HepG2 (cell line): Measurements from ENCODE around the gene SLCO4A1. TPM values are rescaled to one million over a fixed set of nuclear protein-coding genes. Genes with fewer than 3 reads are reported as not detected.

Source experiments
- ATAC-seq: fragments of 200-7000 bp; cut with Tn5 transposase; 3 replicates; pipeline ENCODE4 v1.9.1; 2020; ENCODE audit warnings: mild to moderate bottlenecking, moderate library complexity
- BruUV-seq: library from RNA; stranded (reverse); fragments of 400-500 nt; replicated peaks from 2 replicates; lab custom pipeline; 2021; lab: Mats Ljungman, UMichigan
- CTCF ChIA-PET: fragments of 300-600 bp; formaldehyde crosslinking; extraction: SDS; loops from one replicate; lab custom pipeline; 2021; ENCODE audit warnings: low total read pairs, inconsistent platforms, low intra/inter-chr PET ratio; lab: Yijun Ruan, JAX
- POLR2A ChIA-PET: fragments of 350-600 bp; sonication (Branson Sonifier 250); formaldehyde crosslinking; loops from one replicate; lab custom pipeline; 2020; ENCODE audit warnings: antibody characterized with exemption, inconsistent platforms; lab: Yijun Ruan, JAX
- DNase-seq: peaks from one replicate; pipeline ENCODE4 v3.0.0-alpha.2; 2015; ENCODE audit warnings: low spot score
- FAIRE-seq: peaks from 3 replicates; lab custom pipeline; 2011; peaks lifted over from hg19 to GRCh38; lab: Jason Lieb, UNC
- H2AFZ ChIP-seq: one replicate; pipeline ENCODE4 v1.6.1; 2011; ENCODE audit warnings: low read length, inconsistent platforms
- H3K27ac ChIP-seq: fragments of 300-600 bp; 3 replicates; pipeline ENCODE4 v1.8.0; 2011; ENCODE audit warnings: mixed run types, mild to moderate bottlenecking, mixed read lengths, low read length, inconsistent platforms; ENCODE audit not compliant: insufficient read depth; ENCODE audit errors: extremely low read length
- H3K27me3 ChIP-seq, 2 experiments: fragments of 200-600 bp in 1 of 2; 2 replicates in 1 of 2; 3 replicates in 1 of 2; pipeline versions ENCODE4 v1.6.0 to v1.8.0; 2011; ENCODE audit warnings: low read length in 2 of 2, mild to moderate bottlenecking in 2 of 2, moderate library complexity in 2 of 2, inconsistent platforms in 1 of 2; ENCODE audit not compliant: insufficient read depth in 2 of 2, control insufficient read depth in 1 of 2
- H3K36me3 ChIP-seq, 2 experiments: fragments of 200-600 bp in 1 of 2; replicated peaks in 1 of 2; 2 replicates in 1 of 2; 3 replicates in 1 of 2; pipeline versions ENCODE4 v1.5.1 to v1.8.0; 2011; ENCODE audit warnings: low read length in 2 of 2, inconsistent platforms in 1 of 2; ENCODE audit not compliant: insufficient read depth in 2 of 2, control insufficient read depth in 1 of 2
- H3K4me1 ChIP-seq: 2 replicates; pipeline ENCODE4 v1.5.1; 2012; ENCODE audit warnings: low read length, inconsistent platforms; ENCODE audit not compliant: insufficient read depth
- H3K4me2 ChIP-seq: 2 replicates; pipeline ENCODE4 v1.6.0; 2011; ENCODE audit warnings: low read depth, low read length, inconsistent platforms
- H3K4me3 ChIP-seq, 3 experiments: fragments of 200-600 bp in 1 of 3; sonication (generic), shearing (Covaris generic) in 1 of 3; replicated peaks in 1 of 3; 2 replicates each; pipeline ENCODE4 v1.5.1; 2011 to 2016; ENCODE audit warnings: low read length in 3 of 3, inconsistent platforms in 2 of 3, low read depth in 2 of 3, mild to moderate bottlenecking in 2 of 3, control low read depth in 1 of 3, mixed read lengths in 1 of 3; ENCODE audit not compliant: insufficient read depth in 1 of 3
- H3K79me2 ChIP-seq: one replicate; pipeline ENCODE4 v1.6.1; 2011; ENCODE audit warnings: low read length, inconsistent platforms; ENCODE audit not compliant: insufficient read depth
- H3K9ac ChIP-seq: 2 replicates; pipeline ENCODE4 v1.6.0; 2011; ENCODE audit warnings: mild to moderate bottlenecking, low read depth, low read length, inconsistent platforms; ENCODE audit not compliant: insufficient read depth
- H3K9me3 ChIP-seq: 2 replicates; pipeline ENCODE4 v1.5.1; 2012; ENCODE audit warnings: mild to moderate bottlenecking, low read length
- H4K20me1 ChIP-seq: 2 replicates; pipeline ENCODE4 v1.6.0; 2011; ENCODE audit warnings: inconsistent platforms, mild to moderate bottlenecking, low read length, moderate library complexity; ENCODE audit not compliant: insufficient read depth
- CENPX ChIP-seq: sonication (generic); formaldehyde crosslinking; IDR thresholded peaks from 2 replicates; pipeline ENCODE4 v1.9.0; 2021; ENCODE audit warnings: mild to moderate bottlenecking, missing genetic modification reagents, moderate library complexity
- CREB3 ChIP-seq: sonication (generic); formaldehyde crosslinking; IDR thresholded peaks from 2 replicates; pipeline ENCODE4 v1.5.0; 2020; ENCODE audit warnings: missing genetic modification reagents
- CSRNP1 ChIP-seq: sonication (generic); formaldehyde crosslinking; IDR thresholded peaks from 2 replicates; pipeline ENCODE4 v1.8.1; 2023; ENCODE audit warnings: mild to moderate bottlenecking, missing genetic modification reagents
- NFATC3 ChIP-seq: sonication (generic); formaldehyde crosslinking; IDR thresholded peaks from 2 replicates; pipeline ENCODE4 v1.5.1; 2020; ENCODE audit warnings: mild to moderate bottlenecking, missing genetic modification reagents
- NR1H2 ChIP-seq: sonication (generic); formaldehyde crosslinking; IDR thresholded peaks from 2 replicates; pipeline ENCODE4 v1.8.1; 2022; ENCODE audit warnings: low read depth, missing genetic modification reagents, borderline replicate concordance
- PPARG ChIP-seq: conservative IDR thresholded peaks from 2 replicates; pipeline ENCODE4 v1.6.1; 2016; ENCODE audit warnings: missing biosample characterization, missing genetic modification reagents
- RBFOX2 ChIP-seq: fragments of 200-400 bp; formaldehyde crosslinking; IDR thresholded peaks from 2 replicates; pipeline ENCODE4 v1.6.1; 2017; ENCODE audit warnings: low read depth, mild to moderate bottlenecking, low read length
- RCOR2 ChIP-seq: IDR thresholded peaks from 2 replicates; pipeline ENCODE4 v1.6.1; 2016; ENCODE audit warnings: missing biosample characterization, missing genetic modification reagents
- SATB2 ChIP-seq: sonication (generic); formaldehyde crosslinking; IDR thresholded peaks from 2 replicates; pipeline ENCODE4 v1.5.0; 2020; ENCODE audit warnings: missing genetic modification reagents
- XBP1 ChIP-seq: sonication (generic); formaldehyde crosslinking; IDR thresholded peaks from 2 replicates; pipeline ENCODE4 v1.5.0; 2020; ENCODE audit warnings: missing genetic modification reagents
- ZNF274 ChIP-seq: sonication (generic); formaldehyde crosslinking; IDR thresholded peaks from 2 replicates; pipeline ENCODE4 v1.5.1; 2020; ENCODE audit warnings: mild to moderate bottlenecking, missing genetic modification reagents
- ZNF451 ChIP-seq: sonication (generic); formaldehyde crosslinking; IDR thresholded peaks from 2 replicates; pipeline ENCODE4 v1.5.0; 2020; ENCODE audit warnings: mild to moderate bottlenecking, missing genetic modification reagents
- ZNF549 ChIP-seq: sonication (generic); formaldehyde crosslinking; IDR thresholded peaks from 2 replicates; pipeline ENCODE4 v1.5.0; 2020; ENCODE audit warnings: missing genetic modification reagents
- ZNF570 ChIP-seq: sonication (generic); formaldehyde crosslinking; IDR thresholded peaks from 2 replicates; pipeline ENCODE4 v1.4.0; 2020; ENCODE audit warnings: mild to moderate bottlenecking, missing genetic modification reagents, borderline replicate concordance
- ZNF678 ChIP-seq: sonication (generic); formaldehyde crosslinking; IDR thresholded peaks from 2 replicates; pipeline ENCODE4 v1.4.0; 2020; ENCODE audit warnings: mild to moderate bottlenecking, missing genetic modification reagents
- ZNF891 ChIP-seq: sonication (generic); formaldehyde crosslinking; IDR thresholded peaks from 2 replicates; pipeline ENCODE4 v1.5.0; 2020; ENCODE audit warnings: mild to moderate bottlenecking, missing genetic modification reagents
- ZZZ3 ChIP-seq: sonication (generic); formaldehyde crosslinking; IDR thresholded peaks from 2 replicates; pipeline ENCODE4 v1.4.0; 2020; ENCODE audit warnings: missing genetic modification reagents, mild to moderate bottlenecking, borderline replicate concordance
- WGBS: methylation state at CpG from one replicate; pipeline ENCODE4 v1.1.6; 2017; ENCODE audit warnings: low lambda C conversion rate; 5-methylcytosine and 5-hydroxymethylcytosine counted together
- in situ Hi-C: cut with HindIII; loops from 2 replicates; pipeline ENCODE4 v1.10.0; 2017; ENCODE audit warnings: low pct_unique_long_range_greater_than_20kb; ENCODE audit not compliant: extremely low pct_ligation_motif_present
- intact Hi-C: fragments of 100-400 bp; cut with micrococcal nuclease; formaldehyde crosslinking; loops from one replicate; pipeline ENCODE4 v1.10.0; 2022; ENCODE audit not compliant: unreplicated experiment
- polyA plus RNA-seq, 8 experiments: library from polyadenylated mRNA; depleted of rRNA in 3 of 8; stranded (reverse) in 7 of 8; unstranded in 1 of 8; fragments of >200 nt; fragmentation: Illumina TruSeq in 4 of 8; extraction: Trizol in 4 of 8; gene quantifications; 2 replicates each; pipeline versions ENCODE4 v1.2.1 to v1.2.3, GENCODE V29; 2011 to 2016; ENCODE audit warnings: low read depth in 4 of 8, missing spikeins in 1 of 8, mixed read lengths in 1 of 8; ENCODE audit not compliant: insufficient read depth in 1 of 8
- total RNA-seq, 5 experiments: library from RNA; depleted of rRNA; stranded (reverse); fragments of >200 nt; fragmentation: Illumina TruSeq; extraction: Trizol; gene quantifications; 2 replicates each; pipeline ENCODE4 v1.2.3, GENCODE V29; 2016; ENCODE audit warnings: low read depth in 1 of 5
- TF ChIP-seq, protein P1 (sequence below): sonication (generic); formaldehyde crosslinking; IDR thresholded peaks from 2 replicates; pipeline ENCODE4 v1.5.1; 2020; ENCODE audit warnings: mild to moderate bottlenecking, missing genetic modification reagents, moderate library complexity
- TF ChIP-seq, protein P2 (sequence below): sonication (generic); formaldehyde crosslinking; IDR thresholded peaks from 2 replicates; pipeline ENCODE4 v1.4.0; 2020; ENCODE audit warnings: missing genetic modification reagents, borderline replicate concordance

SLCO4A1 gene
- total and polyA plus RNA-seq, 2 of the 13 experiments (the other 11 are each of a cell fraction or from before 2014, with no cell fraction given) = 55.5 to 112 TPM

- no peak for TF ChIP-seq CREB3
- TF ChIP-seq RCOR2 = no peak
- no peak for TF ChIP-seq CENPX (CRISPR knock-in tag)
- TF ChIP-seq ZNF891 = no peak
- TF ChIP-seq PPARG = no peak
- no peak for TF ChIP-seq ZZZ3 (CRISPR knock-in tag)
- no peak for TF ChIP-seq RBFOX2
Observed at GRCh38 chr20:62598761-62599194, 43.5 kb upstream of the SLCO4A1 start (continued).

- DNase-seq (no peak), FAIRE-seq (no peak), ATAC-seq (no peak)
- Histone ChIP-seq H3K9me3 (no peaks in the 10 kb centered on the region), H3K79me2 (no peaks in the 10 kb centered on the region), H3K4me3 (no peak overlapping the region), H3K27ac (no peak overlapping the region), H3K4me1 (no peaks in the 10 kb centered on the region), H4K20me1 (no peaks in the 10 kb centered on the region; the same call in 1 of the 2 replicates), H2AFZ (no peak overlapping the region), H3K9ac (no peak overlapping the region), H3K36me3 (no peaks in the 10 kb centered on the region), H3K27me3 (peaks cover 43 to 94% of the 10 kb centered on the region in 2 experiments), H3K4me2 (no peak overlapping the region)
- intact Hi-C loops = loop anchor here (5.0 kb wide), 1 partner anchor 1352 kb away; no protein-coding TSS in a partner anchor
- WGBS = 53% methylated on average over 31 of the region's 34 CpGs
- CTCF ChIA-PET = no interaction called here
- POLR2A ChIA-PET = no interaction called here
- in situ Hi-C loops = no loop called here
- no TSS peak for BruUV-seq
- TF ChIP-seq XBP1 (CRISPR knock-in tag) (no peak), ZNF570 (CRISPR knock-in tag) (no peak), ZNF451 (CRISPR knock-in tag) (no peak), ZNF549 (CRISPR knock-in tag) (no peak), NFATC3 (CRISPR knock-in tag) (no peak), ZNF274 (CRISPR knock-in tag) (no peak), SATB2 (CRISPR knock-in tag) (no peak), CSRNP1 (no peak), ZNF678 (CRISPR knock-in tag) (no peak), NR1H2 (CRISPR knock-in tag) (no peak)
- TF ChIP-seq, protein P1, sequence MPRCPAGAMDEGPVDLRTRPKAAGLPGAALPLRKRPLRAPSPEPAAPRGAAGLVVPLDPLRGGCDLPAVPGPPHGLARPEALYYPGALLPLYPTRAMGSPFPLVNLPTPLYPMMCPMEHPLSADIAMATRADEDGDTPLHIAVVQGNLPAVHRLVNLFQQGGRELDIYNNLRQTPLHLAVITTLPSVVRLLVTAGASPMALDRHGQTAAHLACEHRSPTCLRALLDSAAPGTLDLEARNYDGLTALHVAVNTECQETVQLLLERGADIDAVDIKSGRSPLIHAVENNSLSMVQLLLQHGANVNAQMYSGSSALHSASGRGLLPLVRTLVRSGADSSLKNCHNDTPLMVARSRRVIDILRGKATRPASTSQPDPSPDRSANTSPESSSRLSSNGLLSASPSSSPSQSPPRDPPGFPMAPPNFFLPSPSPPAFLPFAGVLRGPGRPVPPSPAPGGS (CRISPR knock-in tag) = no peak
- TF ChIP-seq, protein P2, sequence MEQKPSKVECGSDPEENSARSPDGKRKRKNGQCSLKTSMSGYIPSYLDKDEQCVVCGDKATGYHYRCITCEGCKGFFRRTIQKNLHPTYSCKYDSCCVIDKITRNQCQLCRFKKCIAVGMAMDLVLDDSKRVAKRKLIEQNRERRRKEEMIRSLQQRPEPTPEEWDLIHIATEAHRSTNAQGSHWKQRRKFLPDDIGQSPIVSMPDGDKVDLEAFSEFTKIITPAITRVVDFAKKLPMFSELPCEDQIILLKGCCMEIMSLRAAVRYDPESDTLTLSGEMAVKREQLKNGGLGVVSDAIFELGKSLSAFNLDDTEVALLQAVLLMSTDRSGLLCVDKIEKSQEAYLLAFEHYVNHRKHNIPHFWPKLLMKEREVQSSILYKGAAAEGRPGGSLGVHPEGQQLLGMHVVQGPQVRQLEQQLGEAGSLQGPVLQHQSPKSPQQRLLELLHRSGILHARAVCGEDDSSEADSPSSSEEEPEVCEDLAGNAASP (CRISPR knock-in tag) = no peak
Observed at GRCh38 chr20:62599216-62600110, 42.8 kb upstream of the SLCO4A1 start.
